GM18498 (cell line): ENCODE results near the gene MYOM3.

ENCODE experiments used
- ATAC-seq: cut with Tn5 transposase; IDR thresholded peaks from one replicate; pipeline ENCODE4 v1.9.1; 2021; ENCODE audit warnings: mild to moderate bottlenecking, moderate library complexity; ENCODE audit not compliant: unreplicated experiment

MYOM3 gene

GRCh38 chr1:24098943-24099638, 12.8 kb downstream of the MYOM3 start:
- ATAC-seq, result no peak

GRCh38 chr1:24098102-24098501, 13.8 kb downstream of the MYOM3 start:
- ATAC-seq, result no peak

- ATAC-seq, result no peak
These were observed 14.3 kb downstream of the MYOM3 start for GRCh38 chr1:24097663-24098062.

GRCh38 chr1:24096739-24097103, 15.2 kb downstream of the MYOM3 start:
- ATAC-seq, result no peak

GRCh38 chr1:24096009-24096738, 15.8 kb downstream of the MYOM3 start:
- ATAC-seq, result no peak

GRCh38 chr1:24095140-24095859, 16.6 kb downstream of the MYOM3 start:
- ATAC-seq, result no peak

GRCh38 chr1:24094554-24094953, 17.4 kb downstream of the MYOM3 start:
- no peak for ATAC-seq

- ATAC-seq, result no peak
These were observed 18.2 kb downstream of the MYOM3 start for GRCh38 chr1:24093732-24094131.

- ATAC-seq, result no peak
These were observed 19.0 kb downstream of the MYOM3 start for GRCh38 chr1:24092979-24093378.

- no peak for ATAC-seq
These were observed 19.9 kb downstream of the MYOM3 start for GRCh38 chr1:24091971-24092482.

- ATAC-seq, result no peak
These were observed 21.2 kb downstream of the MYOM3 start for GRCh38 chr1:24090736-24091135.

- ATAC-seq, result no peak
These were observed 22.0 kb downstream of the MYOM3 start for GRCh38 chr1:24089743-24090555.

- no peak for ATAC-seq
These were observed 22.8 kb downstream of the MYOM3 start for GRCh38 chr1:24089027-24089742.

- ATAC-seq, result no peak
These were observed 25.5 kb downstream of the MYOM3 start for GRCh38 chr1:24086466-24086865.

- ATAC-seq, result no peak
These were observed 26.4 kb downstream of the MYOM3 start for GRCh38 chr1:24085546-24085945.

GRCh38 chr1:24085007-24085406, 26.9 kb downstream of the MYOM3 start:
- no peak for ATAC-seq

- no peak for ATAC-seq
These were observed 27.9 kb downstream of the MYOM3 start for GRCh38 chr1:24084050-24084449.

- no peak for ATAC-seq
These were observed 29.6 kb downstream of the MYOM3 start for GRCh38 chr1:24082372-24082771.

- no peak for ATAC-seq
These were observed 30.7 kb downstream of the MYOM3 start for GRCh38 chr1:24081190-24081589.

GRCh38 chr1:24080131-24080530, 31.8 kb downstream of the MYOM3 start:
- ATAC-seq, result no peak
